Activated CD4-positive, CD25-positive, alpha-beta regulatory T cell treated with anti-CD3 and anti-CD28 coated beads, Interleukin-2, amount 50 U/mL, for 16 hours (primary cell): ENCODE data around the gene SLX9.
"Not testable (repeated sequence)": the region's sequence is repeated elsewhere in the genome, so short reads cannot be mapped to it uniquely, and the experiment has no call there.

ENCODE experiments used
- DNase-seq: peaks from one replicate; pipeline ENCODE4 v3.0.0-alpha.2; 2020; ENCODE audit warnings: low read depth, low spot score

SLX9 gene

GRCh38 chr21:44976556-44977393, 36.9 kb downstream of the SLX9 start:
- not testable (repeated sequence) for DNase-seq

- no peak for DNase-seq
Measured at GRCh38 chr21:44977616-44978340, 37.9 kb downstream of the SLX9 start.

GRCh38 chr21:44979687-44980561, 40.1 kb downstream of the SLX9 start:
- DNase-seq: no peak

- no peak for DNase-seq
Measured at GRCh38 chr21:44980562-44981489, 41.0 kb downstream of the SLX9 start.

GRCh38 chr21:44982558-44983250, 42.9 kb downstream of the SLX9 start:
- DNase-seq: no peak

- no peak for DNase-seq
Measured at GRCh38 chr21:44983421-44984206, 43.8 kb downstream of the SLX9 start.

- DNase-seq: no peak
Measured at GRCh38 chr21:44984428-44984791, 44.6 kb downstream of the SLX9 start.

GRCh38 chr21:44984792-44985440, 45.1 kb downstream of the SLX9 start:
- DNase-seq: no peak

GRCh38 chr21:44985441-44986401, 45.9 kb downstream of the SLX9 start:
- no peak for DNase-seq

GRCh38 chr21:44986471-44987291, 46.9 kb downstream of the SLX9 start:
- DNase-seq: no peak

GRCh38 chr21:44987301-44987885, 47.6 kb downstream of the SLX9 start:
- DNase-seq: no peak

GRCh38 chr21:44987886-44988606, 48.2 kb downstream of the SLX9 start:
- no peak for DNase-seq

- DNase-seq: no peak
Measured at GRCh38 chr21:44988607-44989536, 49.0 kb downstream of the SLX9 start.

- DNase-seq: no peak
Measured at GRCh38 chr21:44989537-44989886, 49.7 kb downstream of the SLX9 start.
